Hematopoietic multipotent progenitor cell treated with erythropoietin and hydrocortisone succinate and interleukin-3 and kit ligand, for 4 days (in vitro differentiated cells): Measurements from ENCODE around the gene LETM1.

Experiments used
- DNase-seq: peaks from one replicate; pipeline ENCODE4 v3.0.0-alpha.2; 2015

The LETM1 gene

GRCh38 chr4:1856071-1856942, at the start of gene LETM1:
LETM1 (minus strand) TSS chr4:1856156; CDS start chr4:1855950, 206 bp downstream.
- peak; percentile 98 for DNase-seq

GRCh38 chr4:1904042-1904441, 48.1 kb upstream of the LETM1 start:
- no peak for DNase-seq

- DNase-seq = no peak
Observed at GRCh38 chr4:1903035-1903434, 47.1 kb upstream of the LETM1 start.

GRCh38 chr4:1902243-1902642, 46.3 kb upstream of the LETM1 start:
- DNase-seq = no peak

- no peak for DNase-seq
Observed at GRCh38 chr4:1901127-1901526, 45.2 kb upstream of the LETM1 start.

GRCh38 chr4:1900624-1901023, 44.7 kb upstream of the LETM1 start:
- no peak for DNase-seq

DNA sequence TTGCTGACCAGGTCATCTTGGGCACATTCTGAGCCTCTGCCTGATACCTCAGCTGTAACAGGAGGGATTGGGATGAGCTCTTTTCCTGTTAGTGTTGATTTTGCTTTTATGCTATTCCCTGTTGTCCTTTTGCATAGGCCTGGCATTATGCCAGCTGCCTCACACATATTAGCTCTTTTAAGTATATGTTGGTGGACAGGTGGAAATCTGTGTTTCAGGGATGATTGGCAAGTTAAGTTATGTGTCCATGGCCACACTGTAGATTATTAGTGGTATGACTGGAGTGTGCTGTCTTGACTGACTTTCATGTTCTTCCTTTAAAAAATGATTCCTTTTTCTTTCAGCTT, 44.1 kb upstream of the LETM1 start:
- no peak for DNase-seq

DNA sequence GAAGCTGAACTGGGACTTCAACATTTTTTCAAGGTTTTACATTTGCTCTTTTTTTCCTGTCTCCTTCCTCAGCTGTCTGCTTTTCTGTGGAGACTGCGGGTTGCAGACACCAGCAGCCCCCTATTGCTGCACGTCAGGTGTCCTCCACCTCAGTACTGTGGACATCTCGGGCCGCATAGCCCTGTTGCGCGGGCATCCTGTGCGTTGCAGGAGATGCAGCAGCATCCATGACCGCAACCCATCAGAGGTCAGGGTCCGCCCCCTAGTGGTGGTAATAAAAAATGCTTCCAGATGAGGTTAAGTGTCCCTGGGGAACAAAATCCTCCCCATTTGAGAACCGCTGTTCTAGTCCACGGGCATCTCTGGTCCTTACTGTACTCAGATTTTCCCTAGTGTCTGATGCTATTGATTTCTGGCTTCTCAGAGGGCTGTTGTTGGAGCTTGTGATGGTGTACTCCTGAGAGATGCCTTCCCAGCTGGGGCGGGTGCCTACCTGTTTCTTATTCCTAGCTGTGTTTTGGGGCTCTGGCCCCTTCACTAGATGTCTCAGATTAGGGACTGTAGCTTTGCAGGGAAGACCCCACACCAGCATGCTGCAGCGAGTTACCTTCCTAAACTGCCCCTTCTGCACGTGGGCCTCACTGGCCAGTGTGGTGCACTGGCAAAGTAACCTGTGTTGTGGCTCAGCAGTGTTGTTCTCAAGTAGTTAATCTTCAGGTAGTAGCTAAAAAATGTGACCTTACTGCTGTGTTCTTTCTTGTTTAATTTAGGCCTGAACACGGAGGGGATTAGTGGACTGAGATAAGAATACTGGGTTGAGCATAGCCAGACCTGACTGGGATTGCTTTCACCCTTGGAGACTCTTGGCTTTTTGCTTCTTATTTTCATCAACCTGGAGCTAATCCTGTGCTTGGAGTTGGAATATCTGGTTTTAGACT, 43.5 kb upstream of the LETM1 start:
- peak; percentile 91 for DNase-seq

DNA sequence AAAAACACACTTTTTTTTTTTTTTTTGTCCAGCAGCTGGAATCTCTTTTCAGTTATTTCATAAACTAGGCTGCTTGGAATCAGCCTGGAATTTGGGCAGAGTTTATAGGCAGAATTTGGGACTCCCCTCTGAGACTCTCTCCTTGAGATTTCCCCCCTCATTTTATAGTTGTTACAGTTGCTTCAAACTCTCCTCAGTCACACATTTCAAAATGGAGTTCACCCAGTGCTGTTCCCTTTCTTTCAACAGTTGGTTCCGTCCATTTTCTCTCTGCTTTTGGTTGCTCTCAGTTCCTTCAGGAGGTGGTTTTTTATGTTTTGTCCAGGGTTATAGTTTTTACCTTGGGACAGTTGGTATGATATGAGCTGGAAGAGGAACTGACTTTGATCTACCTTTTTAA, 42.7 kb upstream of the LETM1 start:
- DNase-seq = no peak

DNA sequence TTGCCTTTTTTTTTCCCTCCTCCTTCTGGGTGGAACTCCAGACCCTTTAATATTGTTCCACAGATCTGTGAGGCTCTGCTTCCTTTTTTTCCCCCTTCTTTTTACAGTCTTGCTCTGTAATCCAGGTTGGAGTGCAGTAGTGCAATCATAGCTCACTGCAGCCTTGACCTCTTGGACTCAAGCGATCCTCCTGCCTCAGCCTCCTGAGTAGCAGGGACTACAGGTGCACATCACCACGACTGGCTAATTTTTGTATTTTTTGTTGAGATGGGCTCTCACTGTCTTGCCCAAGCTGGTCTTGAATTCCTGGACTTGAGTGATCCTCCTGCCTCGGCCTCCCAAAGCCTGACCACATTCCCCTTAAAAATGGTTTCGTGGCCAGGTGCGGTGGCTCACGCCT, 42.1 kb upstream of the LETM1 start:
- DNase-seq = no peak

DNA sequence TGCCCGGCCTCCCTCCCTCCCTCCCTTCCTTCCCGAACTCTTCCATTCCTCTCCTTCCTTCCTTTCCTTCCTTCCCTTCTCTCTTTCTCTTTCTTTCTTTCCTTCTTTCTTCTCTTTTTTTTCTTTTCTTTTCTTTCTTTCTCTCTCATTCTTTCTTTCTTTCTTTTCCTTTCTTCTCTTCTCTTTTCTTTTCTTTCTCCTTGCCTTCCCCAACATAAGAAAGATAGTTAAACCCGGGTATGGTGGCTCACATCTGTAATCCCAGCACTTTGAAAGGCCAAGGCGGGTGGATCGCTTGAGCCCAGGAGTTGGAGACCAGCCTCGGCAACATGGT, 40.7 kb upstream of the LETM1 start:
- DNase-seq = no peak

DNA sequence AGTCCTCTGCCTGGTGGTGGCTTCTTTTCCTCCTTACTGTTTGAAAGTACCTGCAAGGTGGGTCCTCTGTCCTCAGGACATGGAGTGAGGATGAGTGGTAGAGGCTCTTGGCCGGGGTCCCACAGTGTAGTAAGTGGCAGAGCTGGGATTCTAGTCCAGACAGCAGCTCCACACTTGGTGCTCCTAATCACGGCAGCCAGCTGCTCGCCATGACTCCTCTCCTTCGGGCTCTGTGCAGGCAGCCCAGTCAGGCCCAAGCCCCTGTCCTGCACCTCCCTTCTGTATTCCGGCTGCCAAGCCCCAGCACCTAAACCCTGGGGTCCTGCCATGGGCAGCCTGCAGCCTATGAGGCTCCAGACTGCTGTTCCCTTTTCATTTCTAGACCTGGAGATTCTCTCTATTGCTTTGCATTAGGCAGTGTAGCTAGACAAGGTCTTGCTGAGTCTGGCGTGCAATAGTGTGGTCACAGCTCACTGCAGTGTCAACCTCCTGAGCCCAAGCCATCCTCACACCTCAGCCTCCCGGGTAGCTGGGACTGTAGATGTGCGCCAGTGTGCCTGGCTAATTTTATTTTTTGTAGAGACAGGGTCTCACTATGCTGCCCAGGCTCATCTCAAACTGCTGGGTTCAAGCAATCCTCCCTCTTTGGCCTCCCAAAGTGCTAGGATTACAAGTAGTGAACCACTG, 40.2 kb upstream of the LETM1 start:
- no peak for DNase-seq

DNA sequence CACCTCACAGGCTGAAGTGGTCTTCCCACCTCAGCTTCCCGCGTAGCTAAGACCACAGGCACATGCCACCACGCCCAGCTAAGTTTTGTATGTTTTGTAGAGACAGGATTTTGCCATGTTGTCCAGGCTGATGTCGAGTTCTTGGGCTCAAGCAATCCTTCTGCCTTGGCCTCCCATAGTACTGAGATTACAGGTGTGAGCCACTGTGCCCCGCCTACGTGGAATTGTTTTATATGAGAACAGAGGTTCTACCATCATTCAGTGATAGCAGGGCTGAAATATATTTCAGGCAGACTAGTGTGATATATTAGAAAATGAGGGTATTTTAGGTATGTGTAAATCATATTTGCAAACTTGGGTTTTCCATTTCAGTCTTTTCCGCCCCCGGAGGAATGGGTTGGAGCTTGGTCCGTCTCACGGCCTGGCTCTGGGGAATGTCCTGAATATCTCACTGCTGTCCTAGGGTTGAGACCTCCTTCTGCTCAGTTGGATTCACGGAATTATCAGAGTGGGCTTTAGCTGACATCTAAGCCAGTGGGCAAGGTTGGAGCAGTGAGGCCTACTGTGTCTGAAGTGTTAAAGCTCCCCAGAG, 35.1 kb upstream of the LETM1 start:
- DNase-seq = no peak

GRCh38 chr4:1887052-1887451, 31.1 kb upstream of the LETM1 start:
- DNase-seq = no peak

DNA sequence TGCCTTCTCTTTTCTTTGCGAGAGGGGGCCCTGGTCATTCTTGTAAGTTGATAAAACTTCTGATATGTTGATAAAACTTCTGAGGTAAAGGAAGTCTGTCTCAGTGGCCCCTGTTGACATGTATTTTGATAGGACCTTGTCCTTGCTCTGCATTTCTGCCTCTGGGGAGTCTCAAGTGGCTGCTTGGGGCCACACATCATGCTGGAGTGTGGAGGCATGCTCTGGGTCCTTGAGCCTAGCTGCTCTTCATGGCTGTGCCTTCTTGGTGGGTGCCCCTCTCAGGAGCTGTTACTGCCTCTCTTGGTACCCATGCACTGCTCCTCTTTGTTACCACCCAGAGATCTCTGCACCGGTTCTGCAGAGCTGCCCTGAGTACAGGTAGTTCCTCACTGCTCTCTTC, 29.5 kb upstream of the LETM1 start:
- no peak for DNase-seq

GRCh38 chr4:1883583-1883982, 27.6 kb upstream of the LETM1 start:
- no peak for DNase-seq

DNA sequence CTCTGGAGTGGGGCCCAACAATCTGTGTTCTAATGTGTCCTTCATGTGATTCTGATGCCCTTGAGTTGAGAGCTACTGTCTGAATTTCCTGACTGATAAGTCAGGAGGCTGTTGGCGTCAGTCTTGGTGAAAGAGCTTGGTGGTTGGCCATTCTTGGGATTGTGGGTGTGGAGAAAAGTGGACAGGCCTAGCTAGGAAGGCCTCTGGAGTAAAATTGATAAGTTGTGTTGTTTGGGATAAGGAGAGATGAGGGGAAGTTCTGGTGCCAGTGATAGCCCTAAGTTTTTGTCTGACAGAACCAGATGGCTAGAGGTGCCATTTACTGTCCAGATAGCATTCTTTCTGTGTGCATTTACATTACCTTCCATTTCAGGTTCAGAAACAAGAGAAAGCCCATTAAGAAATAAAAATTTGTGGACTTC, 26.9 kb upstream of the LETM1 start:
- DNase-seq = peak; percentile 96

- DNase-seq = no peak
Observed at GRCh38 chr4:1880332-1880731, 24.4 kb upstream of the LETM1 start.

GRCh38 chr4:1879485-1879884, 23.5 kb upstream of the LETM1 start:
- peak; percentile 61 for DNase-seq

- DNase-seq = no peak
Observed at GRCh38 chr4:1874201-1874600, 18.2 kb upstream of the LETM1 start.

DNA sequence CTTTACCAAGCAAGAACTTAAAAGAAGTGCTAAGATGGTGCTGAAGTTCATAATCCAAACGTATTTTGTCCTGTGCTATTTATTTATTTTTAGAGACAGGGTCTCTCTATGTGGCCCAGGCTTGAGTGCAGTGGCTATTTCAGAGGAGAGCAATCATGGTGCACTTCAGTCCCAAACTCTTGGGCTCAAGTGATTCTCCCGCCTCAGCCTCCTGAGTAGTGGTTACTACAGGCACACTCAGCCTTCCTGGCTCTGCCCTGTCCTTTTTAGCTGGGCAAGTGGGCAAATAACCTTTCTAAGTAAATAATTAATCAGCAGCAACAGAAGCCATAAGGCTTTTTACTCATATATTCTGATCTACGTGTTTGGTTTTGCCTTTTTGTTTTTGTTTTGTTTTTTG, 17.8 kb upstream of the LETM1 start:
- no peak for DNase-seq

GRCh38 chr4:1873291-1873690, 17.3 kb upstream of the LETM1 start:
- DNase-seq = no peak

GRCh38 chr4:1872870-1873269, 16.9 kb upstream of the LETM1 start:
- DNase-seq = peak; percentile 58
